ENCODE results near the gene DENND1B. TPM values are rescaled to one million over a fixed set of nuclear protein-coding genes. Genes with fewer than 3 reads are reported as not detected.

DENND1B gene
- polyA plus RNA-seq, 1 donor from 2014 or later = 12.4 TPM

- Histone ChIP-seq H3K36me3 (ENCODE audit: insufficient read depth, low read length) (no peaks in the 10 kb centered on the region), H3K79me2 (replicated peaks; ENCODE audit: insufficient read depth, low read length) (no peaks in the 10 kb centered on the region), H3K4me2 (ENCODE audit: low read length) (no peak overlapping the region), H4K20me1 (ENCODE audit: insufficient read depth) (no peaks in the 10 kb centered on the region), H3K9ac (ENCODE audit: low read length) (no peak overlapping the region), H3K4me3 (ENCODE audit: low read length) (no peak overlapping the region), H3K9me3 (ENCODE audit: low read length) (peaks cover 7% of the 10 kb centered on the region), H2AFZ (ENCODE audit: low read depth, low read length) (no peak overlapping the region), H3K9me2 (ENCODE audit: insufficient read depth, low read length) (no peaks in the 10 kb centered on the region), H3K27ac (ENCODE audit: low read length) (no peak overlapping the region), H3F3A (ENCODE audit: insufficient read depth, low read length, poor library complexity, severe bottlenecking) (no peaks in the 10 kb centered on the region), H3K27me3 (ENCODE audit: insufficient read depth, low read depth, low read length) (no peaks in the 10 kb centered on the region)
- TF ChIP-seq RAD21 (conservative IDR thresholded peaks at IDR 0.05) (no peak), SMC3 (conservative IDR thresholded peaks at IDR 0.05; ENCODE audit: poor library complexity) (no peak), POLR2AphosphoS5 (IDR thresholded peaks at IDR 0.05) (no peak), EP300 (conservative IDR thresholded peaks at IDR 0.05; ENCODE audit: poor library complexity, severe bottlenecking) (no peak), EZH2 (IDR thresholded peaks at IDR 0.05; ENCODE audit: borderline replicate concordance, insufficient read depth, low read length, poor library complexity, severe bottlenecking) (no peak), REST (IDR thresholded peaks at IDR 0.05; ENCODE audit: borderline replicate concordance) (no peak), MXI1 (conservative IDR thresholded peaks at IDR 0.05; ENCODE audit: poor library complexity, severe bottlenecking) (no peak), TAF1 (IDR thresholded peaks at IDR 0.05; ENCODE audit: low read depth) (no peak), CTCF (IDR thresholded peaks at IDR 0.05; ENCODE audit: poor library complexity, severe bottlenecking) (no peak)
Measured at GRCh38 chr1:197801684-197802083, 26.4 kb upstream of the DENND1B start.

- Histone ChIP-seq H3K27me3 (ENCODE audit: insufficient read depth, low read depth, low read length) (no peaks in the 10 kb centered on the region), H3K4me2 (ENCODE audit: low read length) (no peak overlapping the region), H3K4me3 (ENCODE audit: low read length) (no peak overlapping the region), H3K79me2 (replicated peaks; ENCODE audit: insufficient read depth, low read length) (no peaks in the 10 kb centered on the region), H3K36me3 (ENCODE audit: insufficient read depth, low read length) (no peaks in the 10 kb centered on the region), H3K27ac (ENCODE audit: low read length) (no peak overlapping the region), H2AFZ (ENCODE audit: low read depth, low read length) (no peak overlapping the region), H4K20me1 (ENCODE audit: insufficient read depth) (no peaks in the 10 kb centered on the region), H3K9me2 (ENCODE audit: insufficient read depth, low read length) (no peaks in the 10 kb centered on the region), H3K9me3 (ENCODE audit: low read length) (peaks cover 7% of the 10 kb centered on the region), H3K9ac (ENCODE audit: low read length) (no peak overlapping the region), H3F3A (ENCODE audit: insufficient read depth, low read length, poor library complexity, severe bottlenecking) (no peaks in the 10 kb centered on the region)
- TF ChIP-seq TAF1 (IDR thresholded peaks at IDR 0.05; ENCODE audit: low read depth) (no peak), SMC3 (conservative IDR thresholded peaks at IDR 0.05; ENCODE audit: poor library complexity) (no peak), RAD21 (conservative IDR thresholded peaks at IDR 0.05) (no peak), EP300 (conservative IDR thresholded peaks at IDR 0.05; ENCODE audit: poor library complexity, severe bottlenecking) (no peak), REST (IDR thresholded peaks at IDR 0.05; ENCODE audit: borderline replicate concordance) (no peak), POLR2AphosphoS5 (IDR thresholded peaks at IDR 0.05) (no peak), CTCF (IDR thresholded peaks at IDR 0.05; ENCODE audit: poor library complexity, severe bottlenecking) (no peak), EZH2 (IDR thresholded peaks at IDR 0.05; ENCODE audit: borderline replicate concordance, insufficient read depth, low read length, poor library complexity, severe bottlenecking) (no peak), MXI1 (conservative IDR thresholded peaks at IDR 0.05; ENCODE audit: poor library complexity, severe bottlenecking) (no peak)
Measured at GRCh38 chr1:197801111-197801482, 25.8 kb upstream of the DENND1B start.

Data from neural cell (in vitro differentiated cells).